Mesothelial cell of epicardium (in vitro differentiated cells): ENCODE results near the gene C6orf89. TPM values are rescaled to one million over a fixed set of nuclear protein-coding genes. Genes with fewer than 3 reads are reported as not detected.

Experiments used
- DNase-seq, 2 experiments: peaks; one replicate each; pipeline ENCODE4 v3.0.0; 2021; ENCODE audit warnings: low spot score in 2 of 2; ENCODE audit not compliant: unreplicated experiment in 2 of 2
- H3K27ac Mint-ChIP-seq: 2 replicates; pipeline ENCODE4 v1.8.0; 2021; ENCODE audit warnings: mixed read lengths
- H3K27me3 Mint-ChIP-seq: 2 replicates; pipeline ENCODE4 v1.8.0; 2021; ENCODE audit warnings: low read depth, mixed read lengths
- H3K36me3 Mint-ChIP-seq: 2 replicates; pipeline ENCODE4 v1.8.0; 2021; ENCODE audit warnings: mixed read lengths
- H3K4me1 Mint-ChIP-seq: 2 replicates; pipeline ENCODE4 v1.8.0; 2021; ENCODE audit warnings: mixed read lengths
- H3K4me3 Mint-ChIP-seq: 2 replicates; pipeline ENCODE4 v1.8.0; 2021; ENCODE audit warnings: mild to moderate bottlenecking, moderate library complexity, mixed read lengths
- H3K9me3 Mint-ChIP-seq: 2 replicates; pipeline ENCODE4 v1.8.0; 2021; ENCODE audit warnings: mixed read lengths
- CTCF ChIP-seq: fragments of 200-600 bp; sonication (generic); IDR thresholded peaks from one replicate; pipeline ENCODE4 v1.5.0; 2021; ENCODE audit warnings: antibody characterized with exemption; ENCODE audit not compliant: unreplicated experiment
- total RNA-seq: library from RNA; stranded (reverse); gene quantifications from 3 replicates; pipeline ENCODE4 v1.2.1, GENCODE V29; 2021

C6orf89 gene
- total RNA-seq, 1 donor from 2014 or later, result 39.7 TPM

GRCh38 chr6:36871686-36872085 is 14.1 kb upstream of the C6orf89 start:
- DNase-seq, result no peak
- Mint-ChIP-seq H3K4me1 (peaks cover 30% of the 10 kb centered on the region), H3K36me3 (peaks cover 16% of the 10 kb centered on the region), H3K9me3 (no peaks in the 10 kb centered on the region), H3K27me3 (no peaks in the 10 kb centered on the region), H3K27ac (no peak overlapping the region), H3K4me3 (no peak overlapping the region)
- no peak for TF ChIP-seq CTCF

- H3K27me3 Mint-ChIP-seq, result peaks cover 2% of the 10 kb centered on the region
- H3K9me3 Mint-ChIP-seq, result no peaks in the 10 kb centered on the region
- H3K36me3 Mint-ChIP-seq, result peaks cover 10% of the 10 kb centered on the region
- peak overlapping the region; percentile 100 for H3K27ac Mint-ChIP-seq
- no peak for DNase-seq
- peaks cover 20% of the 10 kb centered on the region for H3K4me1 Mint-ChIP-seq
- no peak for TF ChIP-seq CTCF
- H3K4me3 Mint-ChIP-seq, result peak overlapping the region; percentile 98
Observed at GRCh38 chr6:36873115-36873514, 12.6 kb upstream of the C6orf89 start.

DNA sequence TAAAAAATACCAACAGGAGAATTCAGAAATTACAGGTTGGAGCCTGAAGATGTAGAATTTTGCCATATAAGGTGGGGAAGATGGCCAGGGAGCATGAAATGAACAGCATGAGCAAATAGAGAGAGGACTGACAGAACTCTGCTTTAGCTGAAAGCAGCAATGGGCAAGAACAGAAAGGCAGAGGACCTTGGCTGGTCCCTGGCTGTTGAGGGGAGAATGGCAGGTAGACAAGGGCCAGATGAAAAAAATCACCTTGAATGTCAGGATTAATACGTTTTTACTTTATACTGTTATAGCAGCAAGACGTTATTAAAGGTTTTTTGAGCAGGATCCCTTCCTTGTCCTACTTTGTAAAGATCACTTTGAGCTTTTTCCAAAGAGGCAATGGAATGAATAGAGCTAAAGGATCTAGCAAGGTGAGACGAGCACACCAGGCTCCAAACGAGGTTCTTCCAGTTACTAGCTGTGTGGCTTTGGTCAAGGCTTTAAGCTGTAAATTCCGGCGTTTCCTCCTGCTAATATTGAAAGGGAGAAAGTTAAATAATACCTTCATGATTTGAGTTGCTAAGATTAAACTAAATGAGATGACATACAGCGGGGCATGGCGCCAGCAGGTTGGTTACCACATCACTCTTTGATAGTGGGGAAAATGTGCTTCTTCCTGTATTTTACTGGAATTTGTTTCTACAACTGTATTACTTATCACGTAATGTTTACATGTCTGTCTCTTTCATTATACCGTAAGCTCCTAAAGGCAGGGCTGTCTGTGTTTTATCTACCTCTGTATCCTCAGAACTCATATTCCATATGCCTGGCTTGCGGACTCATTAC is 11.9 kb upstream of the C6orf89 start:
- Mint-ChIP-seq H3K9me3 (no peaks in the 10 kb centered on the region), H3K4me1 (peaks cover 19% of the 10 kb centered on the region), H3K36me3 (peaks cover 10% of the 10 kb centered on the region), H3K27ac (peak overlapping the region; percentile 100), H3K27me3 (peaks cover 5% of the 10 kb centered on the region), H3K4me3 (peak overlapping the region; percentile 98)
- no peak for TF ChIP-seq CTCF
- no peak for DNase-seq

DNA sequence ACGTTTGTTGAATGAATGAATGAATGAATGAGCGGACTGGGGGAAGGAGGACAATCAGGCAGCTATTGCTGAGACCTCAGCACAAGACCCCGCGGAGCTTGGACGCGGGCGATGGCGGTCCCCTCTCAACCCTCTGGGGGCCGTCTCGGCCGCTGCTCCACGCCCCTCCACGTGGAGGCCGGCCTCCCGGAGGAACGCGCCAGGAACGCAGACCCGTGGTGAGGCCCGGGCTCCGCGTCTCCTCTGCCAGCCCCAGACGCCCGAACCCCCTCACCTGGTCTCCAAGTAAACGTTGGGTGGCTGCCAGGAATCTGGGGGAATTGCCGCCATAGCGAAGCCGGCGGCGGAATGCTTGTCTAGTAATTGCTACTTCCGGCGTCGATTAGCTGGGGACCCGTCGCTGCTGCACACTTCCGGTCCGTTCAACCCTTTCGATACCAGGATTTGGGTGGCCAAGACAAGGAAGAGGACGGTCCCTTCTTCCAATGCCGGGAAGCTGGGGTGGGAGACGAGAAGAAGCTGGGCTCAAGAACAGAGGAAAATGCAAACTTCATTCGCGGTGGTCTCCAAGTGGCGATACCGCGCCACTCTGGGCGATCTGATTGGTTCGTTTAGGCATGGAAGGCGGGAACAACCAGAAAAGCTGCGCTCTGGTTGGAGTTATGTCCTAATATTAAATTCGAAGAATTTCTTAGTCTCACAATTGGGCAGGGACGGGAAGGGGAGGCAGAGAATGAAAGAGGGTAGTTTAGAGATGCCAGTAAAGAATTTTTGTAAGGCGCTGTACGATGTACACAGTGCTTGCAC is 11.1 kb upstream of the C6orf89 start, which contains the start of gene PPIL1:
Gene PPIL1 (minus strand): TSS at position 361 of the 807 bp plus-strand sequence. CDS start 31 bp downstream, at position 330.
- TF ChIP-seq CTCF, result no peak
- peak within 1 kb of the TSS; percentile 100 for H3K27ac Mint-ChIP-seq
- peaks cover 19% of the 10 kb centered on the region for H3K4me1 Mint-ChIP-seq
- peaks cover 5% of the 10 kb centered on the region for H3K27me3 Mint-ChIP-seq
- peak; percentile 84 to 93 for DNase-seq
- H3K9me3 Mint-ChIP-seq, result no peaks in the 10 kb centered on the region
- H3K36me3 Mint-ChIP-seq, result peaks cover 6% of the 10 kb centered on the region
- H3K4me3 Mint-ChIP-seq, result peak within 1 kb of the TSS; percentile 98

DNA sequence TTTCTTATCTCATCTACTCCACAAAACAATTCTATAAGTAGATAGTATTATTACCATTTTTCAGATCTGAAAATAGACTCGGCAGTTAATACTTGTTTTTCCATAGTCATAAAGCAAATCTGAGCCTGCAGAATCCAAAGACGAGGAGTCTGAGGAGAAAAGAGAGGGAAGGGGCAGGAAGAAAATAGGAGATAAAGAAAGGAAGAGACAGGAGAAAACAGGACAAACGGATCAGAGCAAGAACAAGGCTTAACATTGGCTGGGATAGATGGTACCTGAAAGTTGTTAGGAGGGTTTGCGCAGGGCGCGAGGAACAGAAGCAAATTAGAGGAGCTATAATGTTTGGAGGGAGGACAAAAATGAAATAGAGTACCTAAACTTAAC is 10.5 kb upstream of the C6orf89 start:
- Mint-ChIP-seq H3K36me3 (peaks cover 6% of the 10 kb centered on the region), H3K4me3 (peak overlapping the region; percentile 98), H3K9me3 (no peaks in the 10 kb centered on the region), H3K4me1 (peaks cover 19% of the 10 kb centered on the region), H3K27me3 (peaks cover 5% of the 10 kb centered on the region), H3K27ac (peak overlapping the region; percentile 100)
- no peak for TF ChIP-seq CTCF
- DNase-seq, result no peak
